Activated naive CD4-positive, alpha-beta T cell treated with anti-CD3 and anti-CD28 coated beads, Interleukin-2, amount 10 ng/mL, durations not matched to agents 7 days and 5 days (primary cell): ENCODE measurements around the gene STK33.
"Not testable (repeated sequence)": the region's sequence is repeated elsewhere in the genome, so short reads cannot be mapped to it uniquely, and the experiment has no call there.

ENCODE experiments used
- CTCF ChIA-PET: fragments of 350-600 bp; sonication (Branson Sonifier 250); formaldehyde crosslinking; loops from one replicate; lab custom pipeline; 2021; ENCODE audit warnings: antibody characterized with exemption; lab: Charles Lee
- DNase-seq: peaks from one replicate; pipeline ENCODE4 v3.0.0-alpha.2; 2020
- H3K27ac Mint-ChIP-seq: one replicate; pipeline ENCODE4 v1.8.0; 2021; ENCODE audit warnings: mild to moderate bottlenecking, moderate library complexity, mixed read lengths
- H3K27me3 Mint-ChIP-seq: one replicate; pipeline ENCODE4 v1.8.0; 2021; ENCODE audit warnings: mild to moderate bottlenecking, mixed read lengths
- H3K36me3 Mint-ChIP-seq: one replicate; pipeline ENCODE4 v1.8.0; 2021; ENCODE audit warnings: mixed read lengths
- H3K4me1 Mint-ChIP-seq: one replicate; pipeline ENCODE4 v1.8.0; 2021; ENCODE audit warnings: mixed read lengths
- H3K4me3 Mint-ChIP-seq: one replicate; pipeline ENCODE4 v1.8.0; 2021; ENCODE audit warnings: mild to moderate bottlenecking, moderate library complexity, mixed read lengths
- H3K9me3 Mint-ChIP-seq: one replicate; pipeline ENCODE4 v1.8.0; 2021; ENCODE audit warnings: mixed read lengths

Gene STK33

DNA sequence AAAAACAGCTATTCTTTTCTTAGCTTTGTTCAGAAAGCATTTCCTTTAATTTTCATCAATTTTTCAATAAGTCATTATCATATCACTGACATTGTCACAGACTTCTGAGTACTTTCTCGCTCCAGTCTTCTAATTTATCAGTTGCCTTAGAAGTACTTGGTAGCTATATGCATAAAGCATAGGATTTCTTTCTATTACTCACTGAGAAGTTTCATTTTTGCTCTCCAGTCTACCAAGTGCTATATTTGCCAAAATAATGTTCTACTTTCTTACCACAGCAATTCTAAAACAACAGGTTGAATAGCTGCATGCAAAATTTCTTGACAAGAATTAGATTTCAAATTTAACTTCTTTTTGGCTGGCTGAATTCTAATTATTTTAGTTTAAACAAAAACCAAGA, 116.3 kb downstream of the STK33 start:
- no peaks in the 10 kb centered on the region for H3K4me1 Mint-ChIP-seq
- no peak overlapping the region for H3K4me3 Mint-ChIP-seq
- no peaks in the 10 kb centered on the region for H3K9me3 Mint-ChIP-seq
- no peak for DNase-seq
- H3K36me3 Mint-ChIP-seq = no peaks in the 10 kb centered on the region
- CTCF ChIA-PET = no interaction called here
- H3K27me3 Mint-ChIP-seq = no peaks in the 10 kb centered on the region
- H3K27ac Mint-ChIP-seq = no peak overlapping the region

DNA sequence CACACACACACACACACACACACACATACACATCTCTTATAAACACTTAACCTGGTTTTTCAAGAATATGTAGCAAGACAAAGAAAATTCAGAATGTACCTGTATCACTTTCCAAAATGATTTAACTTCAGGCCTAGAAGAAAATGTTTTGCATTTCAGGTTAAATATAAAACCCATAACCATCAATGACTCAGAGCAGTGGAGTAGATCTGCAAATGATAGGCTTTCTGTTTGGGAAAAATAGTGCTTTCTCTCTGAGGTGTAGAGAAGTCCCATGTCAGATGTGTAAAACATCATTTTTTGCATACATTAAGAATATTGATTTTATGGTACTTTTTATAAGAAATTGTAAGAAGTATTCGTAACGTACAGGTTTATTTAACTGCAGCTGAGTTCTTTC, 116.9 kb downstream of the STK33 start:
- Mint-ChIP-seq H3K27ac (no peak overlapping the region), H3K4me3 (no peak overlapping the region), H3K27me3 (no peaks in the 10 kb centered on the region), H3K9me3 (no peaks in the 10 kb centered on the region), H3K36me3 (no peaks in the 10 kb centered on the region), H3K4me1 (no peaks in the 10 kb centered on the region)
- CTCF ChIA-PET = no interaction called here
- no peak for DNase-seq

DNA sequence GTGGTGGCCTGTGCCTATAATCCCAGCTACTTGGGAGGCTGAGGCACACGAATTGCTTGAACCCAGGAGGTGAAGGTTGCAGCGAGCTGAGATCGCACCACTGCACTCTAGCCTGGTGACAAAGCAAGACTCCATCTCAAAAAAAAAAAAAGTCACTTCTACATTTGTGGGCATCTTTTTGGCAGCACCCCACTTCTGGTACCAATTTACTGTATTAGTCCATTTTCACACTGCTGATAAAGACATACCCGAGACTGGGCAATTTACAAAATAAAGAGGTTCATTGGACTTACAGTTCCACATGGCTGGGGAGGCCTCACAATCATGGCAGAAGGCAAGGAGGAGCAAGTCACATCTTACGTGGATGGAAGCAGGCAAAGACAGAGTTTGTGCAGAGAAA, 126.2 kb downstream of the STK33 start:
- DNase-seq, H3K4me1 Mint-ChIP-seq, H3K27me3 Mint-ChIP-seq, H3K9me3 Mint-ChIP-seq, H3K27ac Mint-ChIP-seq, H3K4me3 Mint-ChIP-seq, H3K36me3 Mint-ChIP-seq, CTCF ChIA-PET: not testable (repeated sequence)

DNA sequence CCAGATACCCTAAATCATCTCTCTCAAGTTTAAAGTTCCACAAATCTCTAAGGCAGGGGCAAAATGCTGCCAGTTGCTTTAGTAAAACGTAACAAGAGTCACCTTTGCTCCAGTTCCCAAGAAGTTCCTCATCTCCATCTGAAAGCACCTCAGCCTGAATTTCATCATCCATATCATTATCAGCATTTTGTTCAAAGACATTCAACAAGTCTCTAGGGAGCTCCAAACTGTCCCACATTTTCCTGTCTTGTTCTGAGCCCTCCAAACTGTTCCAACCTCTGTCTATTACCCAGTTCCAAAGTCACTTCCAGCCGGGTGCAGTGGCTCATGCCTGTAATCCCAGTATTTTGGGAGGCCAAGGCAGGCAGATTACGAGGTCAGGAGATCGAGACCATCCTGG, 126.7 kb downstream of the STK33 start:
- H3K36me3 Mint-ChIP-seq, H3K4me3 Mint-ChIP-seq, H3K9me3 Mint-ChIP-seq, CTCF ChIA-PET, H3K4me1 Mint-ChIP-seq, H3K27ac Mint-ChIP-seq, DNase-seq, H3K27me3 Mint-ChIP-seq: not testable (repeated sequence)

DNA sequence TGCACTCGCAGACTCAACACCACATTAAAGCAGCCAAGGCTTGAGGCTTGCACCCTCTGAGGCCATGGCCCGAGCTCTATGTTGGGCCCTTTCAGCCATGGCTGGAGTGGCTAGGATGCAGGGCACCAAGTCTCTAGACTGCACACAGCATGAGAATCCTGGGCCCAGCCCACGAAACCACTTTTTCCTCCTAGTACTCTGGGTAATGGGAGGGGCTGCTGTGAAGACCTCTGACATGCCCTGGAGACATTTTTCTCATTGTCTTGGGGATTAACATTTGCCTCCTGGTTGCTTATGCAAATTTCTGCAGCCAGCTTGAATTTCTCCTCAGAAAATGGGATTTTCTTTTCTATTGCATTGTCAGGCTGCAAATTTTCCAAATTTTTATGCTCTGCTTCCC, 127.1 kb downstream of the STK33 start:
- H3K27ac Mint-ChIP-seq, DNase-seq, H3K4me3 Mint-ChIP-seq, CTCF ChIA-PET, H3K9me3 Mint-ChIP-seq, H3K36me3 Mint-ChIP-seq, H3K4me1 Mint-ChIP-seq, H3K27me3 Mint-ChIP-seq: not testable (repeated sequence)

DNA sequence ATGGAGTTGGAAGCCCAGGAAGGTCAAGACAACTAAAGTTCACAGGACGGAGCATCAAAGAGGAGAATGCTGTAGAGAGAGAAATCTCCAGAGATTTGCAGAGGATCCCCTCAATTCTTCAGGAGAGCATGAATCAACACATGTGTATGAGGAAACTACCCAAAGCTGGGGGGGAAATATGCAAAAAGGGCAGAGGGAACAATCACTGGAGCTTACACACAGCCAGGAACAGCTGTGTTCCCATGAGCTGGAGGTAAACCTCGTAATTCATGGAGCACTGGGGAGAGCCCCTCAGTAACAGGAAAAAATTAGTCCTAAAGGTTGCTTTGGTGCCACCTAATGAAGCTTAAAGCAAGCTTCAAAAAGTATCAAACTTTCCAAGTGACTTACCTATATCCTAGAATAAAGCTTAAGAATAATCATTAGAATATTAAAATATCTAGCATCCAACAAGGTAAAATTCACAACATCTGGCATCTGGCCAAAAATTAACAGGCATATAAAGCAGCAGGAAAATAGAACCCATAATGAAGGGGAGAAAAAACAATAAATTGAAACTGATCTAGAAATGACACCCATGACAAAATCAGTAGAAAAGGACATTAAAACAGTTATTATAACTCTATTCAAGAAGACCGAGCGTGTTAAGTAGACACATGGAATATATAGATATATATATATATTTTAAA, 134.2 kb downstream of the STK33 start:
- DNase-seq = no peak
- Mint-ChIP-seq H3K27ac (no peak overlapping the region), H3K9me3 (no peaks in the 10 kb centered on the region), H3K4me3 (no peak overlapping the region), H3K4me1 (no peaks in the 10 kb centered on the region), H3K27me3 (peaks cover 3% of the 10 kb centered on the region), H3K36me3 (no peaks in the 10 kb centered on the region)
- CTCF ChIA-PET = no interaction called here

DNA sequence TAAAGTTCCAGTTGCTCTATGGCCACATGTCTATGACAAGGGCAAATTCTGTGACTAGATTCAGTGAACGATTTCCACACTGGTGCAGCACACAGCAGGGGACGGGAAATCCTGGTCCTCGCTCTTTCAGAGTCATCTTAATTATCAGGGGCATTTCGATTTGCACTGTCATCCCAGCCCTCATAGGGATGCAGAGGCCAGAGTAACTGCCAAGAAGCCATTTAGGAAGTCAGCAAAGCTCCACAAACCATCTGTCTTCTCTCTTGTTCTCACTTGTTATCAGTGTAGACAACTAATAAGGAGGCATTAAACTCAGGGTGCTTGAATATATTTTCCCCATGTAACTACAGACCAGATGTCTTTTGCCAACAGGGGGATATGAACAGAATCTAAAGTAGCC, 151.7 kb downstream of the STK33 start:
- Mint-ChIP-seq H3K9me3 (no peaks in the 10 kb centered on the region), H3K4me3 (no peak overlapping the region), H3K36me3 (no peaks in the 10 kb centered on the region), H3K4me1 (no peaks in the 10 kb centered on the region), H3K27ac (no peak overlapping the region), H3K27me3 (peaks cover 4% of the 10 kb centered on the region)
- CTCF ChIA-PET = no interaction called here
- no peak for DNase-seq

DNA sequence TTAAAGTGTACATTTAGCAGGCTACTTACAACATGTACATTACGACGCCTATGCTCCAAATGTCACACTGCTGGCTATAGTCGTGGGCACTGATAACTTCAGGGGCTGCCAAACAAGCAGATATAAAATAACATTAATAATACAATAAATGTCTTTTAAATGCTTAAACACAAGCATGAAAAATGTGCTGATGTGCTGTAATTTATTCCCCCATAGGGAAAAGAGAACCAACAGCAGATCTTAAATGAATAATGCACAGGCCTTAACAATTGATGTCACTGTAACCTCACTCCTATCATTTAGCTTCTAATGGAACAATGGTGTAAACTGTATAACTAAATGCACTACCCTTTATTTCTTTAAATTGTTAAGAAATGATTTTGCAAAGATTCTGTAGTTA, 153.4 kb downstream of the STK33 start:
- Mint-ChIP-seq H3K27me3 (peaks cover under 1% of the 10 kb centered on the region), H3K9me3 (no peaks in the 10 kb centered on the region), H3K27ac (no peak overlapping the region)

DNA sequence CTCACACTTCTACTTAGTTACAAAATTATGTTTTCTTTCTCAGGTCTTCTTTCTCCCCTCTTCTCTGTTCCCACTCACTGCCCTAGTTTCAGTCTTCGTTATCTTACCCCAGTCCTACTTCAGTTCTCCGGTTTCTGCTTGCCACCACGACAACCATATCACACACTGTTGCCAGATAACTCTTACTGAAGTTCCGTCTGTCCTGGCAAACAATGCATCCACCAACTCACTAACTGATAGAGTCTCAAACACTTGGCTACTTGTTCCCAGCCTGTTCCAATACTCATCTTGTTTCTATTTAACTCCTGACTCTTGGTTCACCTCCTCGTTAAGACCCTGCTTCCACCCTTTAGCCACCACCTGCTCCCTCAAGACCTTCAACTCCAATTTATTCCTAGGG, 164.5 kb downstream of the STK33 start:
- CTCF ChIA-PET = no interaction called here
- Mint-ChIP-seq H3K4me3 (no peak overlapping the region), H3K36me3 (no peaks in the 10 kb centered on the region), H3K27ac (no peak overlapping the region), H3K9me3 (no peaks in the 10 kb centered on the region), H3K27me3 (peaks cover 4% of the 10 kb centered on the region), H3K4me1 (no peaks in the 10 kb centered on the region)
- DNase-seq = no peak

More for the DNA sequence above, 153.4 kb downstream of the STK33 start:
- no peak overlapping the region for H3K4me3 Mint-ChIP-seq
- CTCF ChIA-PET = no interaction called here
- no peaks in the 10 kb centered on the region for H3K4me1 Mint-ChIP-seq
- DNase-seq = no peak
- no peaks in the 10 kb centered on the region for H3K36me3 Mint-ChIP-seq

DNA sequence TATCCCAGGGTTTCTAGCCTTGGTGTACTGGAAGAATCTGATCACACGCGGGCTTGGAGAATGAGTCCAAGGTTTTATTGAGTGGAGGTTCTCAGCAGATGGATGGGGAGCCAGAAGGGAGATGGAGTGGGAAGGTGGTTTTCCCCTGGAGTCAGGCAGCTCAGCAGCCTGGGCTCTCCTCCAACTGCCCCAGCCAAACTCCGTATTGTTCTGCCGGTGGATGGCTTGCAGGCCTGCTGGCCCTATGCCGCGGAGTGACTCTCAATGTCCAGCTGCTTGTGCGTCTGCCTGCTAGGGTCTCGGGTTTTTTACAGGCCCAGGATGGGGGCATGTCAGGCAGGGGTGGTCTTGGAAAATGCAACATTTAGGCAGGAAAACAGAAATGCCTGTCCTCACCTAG, 168.0 kb downstream of the STK33 start:
- Mint-ChIP-seq H3K27ac (no peak overlapping the region), H3K27me3 (peaks cover 4% of the 10 kb centered on the region), H3K4me3 (no peak overlapping the region), H3K9me3 (no peaks in the 10 kb centered on the region), H3K36me3 (no peaks in the 10 kb centered on the region), H3K4me1 (no peaks in the 10 kb centered on the region)
- no peak for DNase-seq
- CTCF ChIA-PET = no interaction called here

DNA sequence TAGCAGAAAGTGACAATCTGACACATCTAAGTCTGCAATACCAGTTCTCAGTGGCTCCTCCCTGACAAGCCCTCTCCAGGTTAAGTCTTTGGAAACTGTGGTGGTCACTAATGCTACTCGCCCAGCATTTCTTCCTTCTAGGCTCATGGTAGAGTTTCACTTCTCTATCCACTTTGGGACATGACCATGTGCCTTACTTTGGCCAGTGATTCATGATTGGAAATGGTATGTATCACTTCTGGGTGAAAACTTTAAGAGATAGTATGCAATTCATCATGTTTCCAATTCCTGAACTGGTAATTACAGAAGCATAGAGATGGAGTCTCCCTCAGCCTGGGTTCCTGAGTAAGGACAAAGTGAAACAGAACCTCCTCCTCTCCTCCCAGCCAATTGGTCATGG, 178.8 kb downstream of the STK33 start:
- Mint-ChIP-seq H3K4me3 (no peak overlapping the region), H3K36me3 (no peaks in the 10 kb centered on the region), H3K9me3 (no peaks in the 10 kb centered on the region), H3K4me1 (no peaks in the 10 kb centered on the region), H3K27ac (no peak overlapping the region), H3K27me3 (no peaks in the 10 kb centered on the region)
- CTCF ChIA-PET = no interaction called here
- no peak for DNase-seq

DNA sequence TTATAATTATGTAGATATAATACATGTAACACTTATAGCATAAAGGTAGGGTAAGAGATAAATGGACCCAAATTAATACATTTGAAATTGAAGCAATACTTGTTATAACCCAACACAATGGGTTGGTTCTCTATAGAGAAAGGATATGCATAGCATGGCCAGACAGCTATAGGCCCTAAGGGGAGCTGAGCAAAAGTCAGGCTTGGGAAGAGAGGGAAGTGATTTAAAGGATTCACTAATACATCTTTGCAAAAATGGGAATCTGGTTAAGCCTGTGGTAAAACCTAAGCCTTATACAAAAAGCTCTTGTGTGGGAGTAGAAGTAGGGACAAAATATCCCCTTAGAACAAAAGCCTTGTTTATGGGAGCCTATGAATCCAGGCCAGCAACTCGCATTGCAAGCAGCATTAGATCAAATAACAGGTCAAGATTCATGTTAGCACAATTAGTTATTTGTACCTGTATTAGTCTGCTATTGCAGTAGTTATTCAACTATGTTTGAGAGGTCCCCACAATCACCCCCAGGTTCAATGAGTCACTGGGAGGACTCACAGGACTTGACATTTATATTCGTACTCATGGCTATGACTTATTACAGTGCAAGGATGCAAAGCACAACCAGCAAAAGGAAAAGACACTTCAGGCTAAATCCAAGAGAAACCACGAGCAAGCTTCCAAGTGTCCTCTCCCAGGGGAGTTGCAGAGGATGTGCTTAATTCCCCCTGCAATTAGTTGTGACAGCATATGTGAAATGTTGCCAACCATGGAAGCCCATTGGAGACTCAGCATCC, 185.7 kb downstream of the STK33 start:
- Mint-ChIP-seq H3K27me3 (no peaks in the 10 kb centered on the region), H3K4me1 (no peaks in the 10 kb centered on the region), H3K36me3 (no peaks in the 10 kb centered on the region), H3K9me3 (no peaks in the 10 kb centered on the region), H3K4me3 (no peak overlapping the region), H3K27ac (no peak overlapping the region)
- no peak for DNase-seq
- CTCF ChIA-PET = no interaction called here

DNA sequence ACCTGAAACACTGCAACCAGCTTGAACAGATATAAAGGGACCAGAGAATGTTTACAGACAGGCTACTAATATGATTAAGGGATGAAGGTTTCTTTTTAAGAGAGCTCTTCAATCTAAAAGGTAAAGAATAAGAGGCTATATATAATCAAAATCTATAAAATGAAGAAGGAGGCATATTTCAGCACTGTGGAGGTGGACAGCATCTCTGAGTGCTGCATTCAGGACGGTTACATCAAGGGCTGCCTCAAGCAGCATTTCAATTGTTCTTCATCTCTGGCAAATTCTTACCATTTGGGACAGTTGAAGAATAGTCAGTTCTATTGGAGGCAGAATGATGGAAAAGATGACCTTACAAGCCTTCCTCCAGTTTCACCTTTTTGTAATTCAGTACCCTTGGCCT, 190.7 kb downstream of the STK33 start:
- CTCF ChIA-PET = no interaction called here
- no peak overlapping the region for H3K27ac Mint-ChIP-seq
- H3K4me3 Mint-ChIP-seq = no peak overlapping the region
- DNase-seq = no peak
- no peaks in the 10 kb centered on the region for H3K9me3 Mint-ChIP-seq
- H3K36me3 Mint-ChIP-seq = no peaks in the 10 kb centered on the region
- no peaks in the 10 kb centered on the region for H3K4me1 Mint-ChIP-seq
- no peaks in the 10 kb centered on the region for H3K27me3 Mint-ChIP-seq

DNA sequence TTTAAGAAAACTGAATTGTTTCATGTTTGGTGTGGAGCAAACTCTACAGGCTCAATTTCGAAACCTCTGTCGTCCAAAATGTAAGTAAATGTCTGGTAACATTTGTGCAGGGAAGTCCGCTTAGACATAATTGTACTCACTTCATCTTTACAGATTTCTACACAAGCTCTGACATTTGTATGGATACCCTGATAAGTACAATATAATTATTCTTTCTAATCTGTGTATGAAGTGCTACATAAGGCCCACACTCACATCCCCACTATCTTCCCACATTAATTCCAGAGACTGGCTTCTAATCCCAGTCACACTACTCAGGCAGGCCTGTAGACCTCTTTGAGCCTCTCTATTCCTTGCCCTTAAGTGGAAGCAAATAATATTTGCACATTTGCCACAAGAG, 201.1 kb downstream of the STK33 start:
- Mint-ChIP-seq H3K9me3 (no peaks in the 10 kb centered on the region), H3K27ac (no peak overlapping the region), H3K4me1 (no peaks in the 10 kb centered on the region), H3K36me3 (no peaks in the 10 kb centered on the region), H3K27me3 (no peaks in the 10 kb centered on the region), H3K4me3 (no peak overlapping the region)
- CTCF ChIA-PET = no interaction called here
- DNase-seq = no peak

DNA sequence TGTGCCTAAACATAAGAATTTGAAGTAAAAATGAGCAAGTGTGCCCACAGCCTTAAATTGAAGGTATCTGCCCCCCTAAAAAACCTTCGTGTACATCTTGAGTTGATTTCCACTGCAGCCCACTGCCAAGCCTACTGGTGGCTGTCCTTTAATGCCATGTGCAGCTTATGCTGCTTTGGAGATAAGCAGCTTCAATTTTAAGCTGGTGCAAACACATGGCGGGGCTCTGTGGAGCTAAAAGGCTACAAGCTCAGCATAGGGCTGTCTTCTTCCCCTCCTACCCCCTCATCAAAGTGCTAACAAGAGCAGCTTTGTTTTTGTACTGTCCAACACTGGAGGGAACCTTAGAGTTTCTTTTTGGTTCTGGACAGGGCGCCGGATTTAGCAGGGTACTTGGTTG, 201.9 kb downstream of the STK33 start:
- Mint-ChIP-seq H3K4me3 (no peak overlapping the region), H3K27me3 (no peaks in the 10 kb centered on the region), H3K36me3 (no peaks in the 10 kb centered on the region), H3K27ac (no peak overlapping the region), H3K9me3 (no peaks in the 10 kb centered on the region), H3K4me1 (no peaks in the 10 kb centered on the region)
- CTCF ChIA-PET = no interaction called here
- DNase-seq = no peak
